ENCODE results near the gene SPACA7.

DNA sequence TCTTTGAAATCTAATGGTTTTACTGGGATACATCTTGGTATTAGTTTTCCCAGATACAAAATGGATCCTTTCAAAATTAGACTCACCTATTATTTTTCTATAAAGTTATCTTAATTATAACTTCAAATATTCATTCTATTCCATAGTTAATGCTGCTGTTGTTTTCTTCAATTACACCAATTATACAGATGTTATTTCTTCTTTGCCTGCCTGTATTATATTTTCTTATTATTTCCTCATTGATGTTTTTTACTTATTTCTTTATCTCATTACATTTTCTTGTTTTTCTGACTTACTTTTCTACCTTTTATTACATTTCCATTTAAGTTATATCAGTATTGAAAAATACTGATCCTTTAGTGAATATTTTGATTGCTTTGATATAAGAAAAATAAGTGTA, 40.9 kb downstream of the SPACA7 start:
- TF ChIP-seq, protein P1, sequence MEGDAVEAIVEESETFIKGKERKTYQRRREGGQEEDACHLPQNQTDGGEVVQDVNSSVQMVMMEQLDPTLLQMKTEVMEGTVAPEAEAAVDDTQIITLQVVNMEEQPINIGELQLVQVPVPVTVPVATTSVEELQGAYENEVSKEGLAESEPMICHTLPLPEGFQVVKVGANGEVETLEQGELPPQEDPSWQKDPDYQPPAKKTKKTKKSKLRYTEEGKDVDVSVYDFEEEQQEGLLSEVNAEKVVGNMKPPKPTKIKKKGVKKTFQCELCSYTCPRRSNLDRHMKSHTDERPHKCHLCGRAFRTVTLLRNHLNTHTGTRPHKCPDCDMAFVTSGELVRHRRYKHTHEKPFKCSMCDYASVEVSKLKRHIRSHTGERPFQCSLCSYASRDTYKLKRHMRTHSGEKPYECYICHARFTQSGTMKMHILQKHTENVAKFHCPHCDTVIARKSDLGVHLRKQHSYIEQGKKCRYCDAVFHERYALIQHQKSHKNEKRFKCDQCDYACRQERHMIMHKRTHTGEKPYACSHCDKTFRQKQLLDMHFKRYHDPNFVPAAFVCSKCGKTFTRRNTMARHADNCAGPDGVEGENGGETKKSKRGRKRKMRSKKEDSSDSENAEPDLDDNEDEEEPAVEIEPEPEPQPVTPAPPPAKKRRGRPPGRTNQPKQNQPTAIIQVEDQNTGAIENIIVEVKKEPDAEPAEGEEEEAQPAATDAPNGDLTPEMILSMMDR (conservative IDR thresholded peaks at IDR 0.05; ENCODE audit: low read depth, low read length), result no peak
- TF ChIP-seq EZH2 (IDR thresholded peaks at IDR 0.05; ENCODE audit: low read length, unreplicated experiment), result no peak
